OCI-LY7 (cell line): ENCODE measurements around the gene IFITM5. TPM values are rescaled to one million over a fixed set of nuclear protein-coding genes. Genes with fewer than 3 reads are reported as not detected.

Source experiments
- BruUV-seq: library from RNA; stranded (reverse); fragments of 400-500 nt; replicated peaks from 2 replicates; lab custom pipeline; 2021; lab: Mats Ljungman, UMichigan
- CTCF ChIA-PET: fragments of 300-600 bp; sonication (Branson Sonifier 250); formaldehyde crosslinking; loops from one replicate; lab custom pipeline; 2022; ENCODE audit warnings: antibody characterized with exemption; ENCODE audit not compliant: unreplicated experiment; lab: Charles Lee
- POLR2A ChIA-PET: fragments of 300-600 bp; sonication (Branson Sonifier 250); formaldehyde crosslinking; loops from one replicate; lab custom pipeline; 2022; ENCODE audit warnings: antibody characterized with exemption; lab: Charles Lee
- DNase-seq: peaks from one replicate; pipeline ENCODE4 v3.0.0-alpha.2; 2015; ENCODE audit warnings: low spot score
- H2AFZ ChIP-seq: fragments of 200-600 bp; sonication (generic), shearing (Covaris generic); 2 replicates; pipeline ENCODE4 v1.6.1; 2014; ENCODE audit warnings: mild to moderate bottlenecking, antibody characterized with exemption, low read length, moderate library complexity
- H3K27ac ChIP-seq: fragments of 200-600 bp; sonication (generic); 2 replicates; pipeline ENCODE4 v1.5.1; 2014; ENCODE audit warnings: mixed run types, low read depth, mild to moderate bottlenecking, moderate library complexity, low read length, inconsistent platforms; ENCODE audit not compliant: poor library complexity, severe bottlenecking
- H3K36me3 ChIP-seq: fragments of 200-600 bp; sonication (generic); 2 replicates; pipeline ENCODE4 v1.6.1; 2014; ENCODE audit warnings: mild to moderate bottlenecking, antibody characterized with exemption, low read length, moderate library complexity, mixed read lengths; ENCODE audit not compliant: insufficient read depth
- H3K4me1 ChIP-seq: fragments of 200-600 bp; sonication (generic); 2 replicates; pipeline ENCODE4 v1.5.1; 2014; ENCODE audit warnings: mild to moderate bottlenecking, low read length; ENCODE audit not compliant: insufficient read depth, poor library complexity, severe bottlenecking
- H3K4me2 ChIP-seq: fragments of 200-600 bp; sonication (generic); 2 replicates; pipeline ENCODE4 v1.6.1; 2014; ENCODE audit warnings: mild to moderate bottlenecking, low read length
- H3K4me3 ChIP-seq: fragments of 200-600 bp; sonication (generic); 2 replicates; pipeline ENCODE4 v1.5.1; 2014; ENCODE audit warnings: mild to moderate bottlenecking, low read depth, low read length; ENCODE audit not compliant: poor library complexity, severe bottlenecking
- H3K79me2 ChIP-seq: fragments of 200-600 bp; sonication (generic); 2 replicates; pipeline ENCODE4 v1.6.1; 2016; ENCODE audit warnings: low read depth, mild to moderate bottlenecking, low read length, moderate library complexity, mixed read lengths; ENCODE audit not compliant: insufficient read depth
- H3K9me2 ChIP-seq: fragments of 200-600 bp; sonication (generic); 2 replicates; pipeline ENCODE4 v1.6.1; 2016; ENCODE audit warnings: mild to moderate bottlenecking, low read length, mixed read lengths; ENCODE audit not compliant: insufficient read depth
- H3K9me3 ChIP-seq: fragments of 200-600 bp; sonication (generic); 2 replicates; pipeline ENCODE4 v1.6.1; 2014; ENCODE audit warnings: mild to moderate bottlenecking, mixed run types, low read length, mixed read lengths
- H4K20me1 ChIP-seq: fragments of 200-600 bp; sonication (generic); 2 replicates; pipeline ENCODE4 v1.6.1; 2014; ENCODE audit warnings: mild to moderate bottlenecking, antibody characterized with exemption, low read length, moderate library complexity, mixed read lengths; ENCODE audit not compliant: insufficient read depth
- CTCF ChIP-seq: fragments of 200-600 bp; sonication (generic); conservative IDR thresholded peaks from 2 replicates; pipeline ENCODE4 v1.5.1; 2014; ENCODE audit warnings: mild to moderate bottlenecking, antibody characterized with exemption, low read length, moderate library complexity, mixed read lengths
- EZH2phosphoT487 ChIP-seq: fragments of 200-600 bp; sonication (generic); IDR thresholded peaks from 2 replicates; pipeline ENCODE4 v1.6.1; 2018; ENCODE audit warnings: low read depth, borderline replicate concordance, mild to moderate bottlenecking, mixed run types, antibody characterized with exemption, low read length, moderate library complexity, mixed read lengths
- intact Hi-C: fragments of 100-400 bp; cut with micrococcal nuclease; formaldehyde crosslinking; loops from one replicate; pipeline ENCODE4 v1.10.0; 2022; ENCODE audit not compliant: unreplicated experiment
- total RNA-seq, 2 experiments: library from RNA; depleted of rRNA in 1 of 2; stranded (reverse); fragments of >200 nt in 1 of 2; shearing (Covaris generic) in 1 of 2; gene quantifications; 2 replicates each; pipeline ENCODE4 v1.2.3, GENCODE V29; 2014 to 2022

IFITM5 gene
- total RNA-seq, 2 experiments from 2014 or later, result not detected

DNA sequence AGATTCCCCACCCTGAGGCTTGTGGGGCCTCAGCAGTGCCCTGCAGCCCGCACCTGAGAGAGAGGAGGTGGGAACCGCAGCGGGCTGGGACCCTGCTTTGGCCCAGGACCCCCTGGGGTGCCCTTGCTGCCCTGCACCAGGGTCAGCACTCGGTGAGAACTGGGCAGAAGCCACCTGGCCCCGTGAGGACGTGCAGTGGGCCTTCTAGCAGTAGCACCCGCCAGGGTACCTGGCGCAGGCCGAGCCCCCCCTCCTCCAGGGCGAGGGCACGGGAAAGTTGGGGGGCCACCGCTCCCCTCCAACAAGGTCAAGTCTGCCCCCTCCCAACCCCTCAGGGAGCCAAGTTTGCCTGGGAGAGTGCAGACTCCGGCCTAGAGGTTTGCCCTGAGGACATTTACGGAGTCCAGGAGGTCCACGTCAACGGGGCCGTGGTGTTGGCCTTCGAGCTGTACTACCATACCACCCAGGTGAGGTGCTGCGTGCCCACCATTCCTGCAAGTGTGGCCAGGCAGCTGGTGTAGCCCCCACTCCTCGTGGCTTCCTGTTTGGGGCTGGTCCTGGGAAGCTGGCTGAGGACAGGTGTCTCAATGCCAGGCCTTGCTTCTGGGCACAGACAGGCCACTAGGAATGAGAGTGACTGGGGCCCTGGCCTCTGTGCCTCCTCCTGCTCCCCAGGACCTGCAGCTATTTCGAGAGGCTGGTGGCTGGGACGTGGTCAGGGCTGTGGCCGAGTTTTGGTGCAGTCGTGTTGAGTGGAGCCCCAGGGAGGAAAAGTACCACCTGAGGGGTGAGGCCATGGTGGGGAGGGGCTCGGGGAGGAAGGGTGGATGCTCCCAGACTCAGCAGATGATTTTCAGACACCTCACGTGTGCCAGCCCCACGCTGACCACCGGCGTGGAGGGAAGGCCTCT lies 6.9 kb downstream of the IFITM5 start:
- CTCF ChIA-PET, result no interaction called here
- Histone ChIP-seq H3K27ac (no peak overlapping the region), H3K9me3 (no peaks in the 10 kb centered on the region), H2AFZ (no peak overlapping the region), H3K9me2 (no peaks in the 10 kb centered on the region), H3K4me2 (no peak overlapping the region), H4K20me1 (no peaks in the 10 kb centered on the region), H3K4me3 (no peak overlapping the region), H3K36me3 (no peaks in the 10 kb centered on the region), H3K4me1 (no peaks in the 10 kb centered on the region), H3K79me2 (no peaks in the 10 kb centered on the region)
- DNase-seq, result no peak
- BruUV-seq, result no TSS peak
- TF ChIP-seq EZH2phosphoT487, result no peak
- no peak for TF ChIP-seq CTCF
- POLR2A ChIA-PET, result no interaction called here
- intact Hi-C loops, result no loop called here

DNA sequence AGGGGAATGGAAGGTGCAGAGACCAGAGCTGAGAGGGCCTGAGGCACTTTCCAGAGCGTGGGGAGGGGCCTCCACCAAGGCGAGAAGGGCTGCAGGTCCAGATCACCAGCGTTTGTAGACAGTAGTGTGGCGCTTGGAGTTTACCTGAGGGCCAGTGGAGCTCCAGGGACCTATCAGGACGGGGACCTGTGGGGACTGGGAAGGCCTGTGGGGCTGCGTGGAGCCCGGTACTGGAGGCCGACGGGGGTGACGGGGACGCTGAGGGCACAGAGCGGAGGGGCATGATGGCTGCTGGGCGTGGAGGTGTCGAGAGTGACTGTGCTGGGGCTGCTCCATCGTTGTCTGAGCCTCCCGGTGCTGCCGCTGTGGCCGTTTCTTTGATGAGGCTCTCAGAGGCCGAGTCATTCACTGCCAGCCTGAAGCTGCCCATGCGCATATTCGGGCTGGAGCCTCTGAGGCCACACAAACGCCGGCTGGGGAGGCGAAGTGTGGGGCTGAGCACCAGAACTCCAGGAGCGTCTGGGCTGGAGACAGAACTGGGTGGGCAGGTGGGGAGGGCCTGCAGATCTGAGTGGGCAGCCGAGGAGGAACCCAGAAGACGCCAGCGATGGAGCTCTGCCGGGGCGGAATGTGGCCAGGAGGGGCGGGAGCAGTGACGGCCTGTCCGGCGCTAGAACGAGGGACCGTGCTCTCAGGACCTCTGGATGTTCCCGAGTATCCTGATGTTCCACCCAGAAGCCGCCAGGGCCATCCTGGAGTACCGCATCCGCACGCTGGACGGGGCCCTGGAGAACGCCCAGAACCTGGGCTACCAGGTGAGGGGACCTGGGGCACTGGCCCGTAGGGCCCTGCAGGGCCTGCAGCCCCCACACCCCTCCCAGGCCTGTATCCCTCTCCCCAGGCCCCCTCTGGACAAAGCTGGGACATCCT lies 7.8 kb downstream of the IFITM5 start:
- intact Hi-C loops, result no loop called here
- BruUV-seq, result no TSS peak
- Histone ChIP-seq H3K79me2 (no peaks in the 10 kb centered on the region), H3K36me3 (no peaks in the 10 kb centered on the region), H3K4me3 (no peak overlapping the region), H2AFZ (no peak overlapping the region), H3K27ac (no peak overlapping the region), H3K4me2 (no peak overlapping the region), H4K20me1 (no peaks in the 10 kb centered on the region), H3K9me2 (no peaks in the 10 kb centered on the region), H3K9me3 (no peaks in the 10 kb centered on the region), H3K4me1 (no peaks in the 10 kb centered on the region)
- no peak for TF ChIP-seq CTCF
- TF ChIP-seq EZH2phosphoT487, result no peak
- no peak for DNase-seq
- ChIA-PET CTCF (no interaction called here), POLR2A (no interaction called here)
